HEK293T (cell line): ENCODE data around the gene RAPGEF4.

ENCODE experiments used
- BHLHE40 ChIP-seq: fragments of 450-650 bp; IDR thresholded peaks from 2 replicates; pipeline ENCODE4 v1.6.1; 2016; ENCODE audit warnings: mild to moderate bottlenecking, moderate library complexity, borderline replicate concordance
- FOXM1 ChIP-seq: fragments of 450-650 bp; IDR thresholded peaks from 2 replicates; pipeline ENCODE4 v1.6.1; 2017; ENCODE audit warnings: mild to moderate bottlenecking, borderline replicate concordance
- LEF1 ChIP-seq: fragments of 450-650 bp; IDR thresholded peaks from 2 replicates; pipeline ENCODE4 v1.6.1; 2017; ENCODE audit warnings: mild to moderate bottlenecking, borderline replicate concordance
- SP1 ChIP-seq: fragments of 450-650 bp; IDR thresholded peaks from 2 replicates; pipeline ENCODE4 v1.6.1; 2017
- TARDBP ChIP-seq: fragments of 450-650 bp; IDR thresholded peaks from 2 replicates; pipeline ENCODE4 v1.6.1; 2016
- ZNF384 ChIP-seq: fragments of 450-650 bp; IDR thresholded peaks from 2 replicates; pipeline ENCODE4 v1.6.1; 2016

GRCh38 chr2:172763079-172763478 is 27.4 kb downstream of the RAPGEF4 start:
- TF ChIP-seq ZNF384 (no peak), TARDBP (no peak), LEF1 (no peak), BHLHE40 (no peak), FOXM1 (no peak), SP1 (no peak)
